Measurements from ENCODE around the gene ELMO1.
A peak's percentile ranks its signal among the peaks of the same experiment; 100 is the strongest.

Gene ELMO1

DNA sequence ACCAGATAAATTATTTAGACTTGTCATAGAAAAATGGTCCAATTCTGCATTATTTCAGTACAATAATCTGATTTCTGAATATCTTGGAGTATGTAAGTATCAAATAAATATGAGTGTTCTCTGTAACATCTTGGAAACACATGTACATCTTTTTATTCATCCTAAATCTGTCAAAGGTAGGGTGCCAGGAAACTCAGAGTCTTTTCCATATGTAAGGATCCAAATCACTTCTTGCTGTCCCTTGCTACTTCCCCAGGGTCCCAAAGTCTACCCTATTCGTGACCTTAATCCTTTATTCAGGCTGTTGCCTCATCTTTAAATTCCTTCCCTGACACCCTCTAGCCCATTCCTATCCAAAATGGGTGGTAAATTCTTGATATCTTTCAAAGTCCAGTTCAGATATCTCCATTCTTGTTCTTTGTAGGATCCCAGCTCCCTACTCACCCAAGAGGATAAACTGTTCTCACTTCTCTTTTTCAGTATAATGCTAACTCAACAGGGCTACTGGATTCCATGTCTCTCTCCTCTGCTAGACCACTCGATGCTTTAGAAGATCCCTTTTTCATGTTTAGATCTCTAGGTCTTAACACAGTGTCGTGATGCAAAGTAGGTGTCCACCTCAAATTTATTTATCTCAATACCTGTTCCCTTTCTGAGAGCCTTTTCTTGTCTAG lies 493.1 kb downstream of the ELMO1 start:
- TF ChIP-seq, protein P1, sequence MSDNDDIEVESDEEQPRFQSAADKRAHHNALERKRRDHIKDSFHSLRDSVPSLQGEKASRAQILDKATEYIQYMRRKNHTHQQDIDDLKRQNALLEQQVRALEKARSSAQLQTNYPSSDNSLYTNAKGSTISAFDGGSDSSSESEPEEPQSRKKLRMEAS (IDR thresholded peaks at IDR 0.05; ENCODE audit: low read depth, low read length): no peak
- TF ChIP-seq POLR2A (IDR thresholded peaks at IDR 0.05; ENCODE audit: extremely low read depth, insufficient read length): no peak
- TF ChIP-seq, protein P2, sequence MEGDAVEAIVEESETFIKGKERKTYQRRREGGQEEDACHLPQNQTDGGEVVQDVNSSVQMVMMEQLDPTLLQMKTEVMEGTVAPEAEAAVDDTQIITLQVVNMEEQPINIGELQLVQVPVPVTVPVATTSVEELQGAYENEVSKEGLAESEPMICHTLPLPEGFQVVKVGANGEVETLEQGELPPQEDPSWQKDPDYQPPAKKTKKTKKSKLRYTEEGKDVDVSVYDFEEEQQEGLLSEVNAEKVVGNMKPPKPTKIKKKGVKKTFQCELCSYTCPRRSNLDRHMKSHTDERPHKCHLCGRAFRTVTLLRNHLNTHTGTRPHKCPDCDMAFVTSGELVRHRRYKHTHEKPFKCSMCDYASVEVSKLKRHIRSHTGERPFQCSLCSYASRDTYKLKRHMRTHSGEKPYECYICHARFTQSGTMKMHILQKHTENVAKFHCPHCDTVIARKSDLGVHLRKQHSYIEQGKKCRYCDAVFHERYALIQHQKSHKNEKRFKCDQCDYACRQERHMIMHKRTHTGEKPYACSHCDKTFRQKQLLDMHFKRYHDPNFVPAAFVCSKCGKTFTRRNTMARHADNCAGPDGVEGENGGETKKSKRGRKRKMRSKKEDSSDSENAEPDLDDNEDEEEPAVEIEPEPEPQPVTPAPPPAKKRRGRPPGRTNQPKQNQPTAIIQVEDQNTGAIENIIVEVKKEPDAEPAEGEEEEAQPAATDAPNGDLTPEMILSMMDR (IDR thresholded peaks at IDR 0.05; ENCODE audit: low read depth, low read length): no peak
- no peak overlapping the region for H3K4me3 ChIP-seq (ENCODE audit: low read depth, low read length)
- DNase-seq (ENCODE audit: low read depth): no peak

DNA sequence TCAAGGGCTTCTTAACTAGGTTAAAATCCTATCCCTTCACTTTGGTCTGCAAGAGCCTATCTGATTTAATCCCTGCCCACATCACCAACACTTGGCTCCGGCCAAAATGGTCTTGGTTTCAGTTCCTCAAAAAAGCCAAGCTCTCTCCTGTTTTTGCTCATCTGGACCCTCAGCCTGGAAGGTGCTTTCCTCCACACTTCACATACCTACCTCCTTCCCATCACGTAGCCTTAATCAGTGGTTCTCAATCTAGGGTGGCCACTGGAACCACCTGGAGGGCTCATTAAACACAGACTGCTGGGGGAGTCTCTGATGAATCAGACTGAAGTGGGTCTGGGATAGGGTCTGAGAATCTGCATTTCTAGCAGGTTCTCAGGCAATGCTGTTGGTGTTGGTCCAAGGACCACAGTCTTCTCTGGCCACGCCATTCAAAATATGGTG lies 497.4 kb downstream of the ELMO1 start:
- TF ChIP-seq, protein P2 (IDR thresholded peaks at IDR 0.05; ENCODE audit: low read depth, low read length): no peak
- TF ChIP-seq POLR2A (IDR thresholded peaks at IDR 0.05; ENCODE audit: extremely low read depth, insufficient read length): no peak
- TF ChIP-seq, protein P1 (IDR thresholded peaks at IDR 0.05; ENCODE audit: low read depth, low read length): no peak
- no peak for TF ChIP-seq MYC (IDR thresholded peaks at IDR 0.05; ENCODE audit: low read depth, low read length)
- DNase-seq (ENCODE audit: low read depth): peak; percentile 41
- H3K4me3 ChIP-seq (ENCODE audit: low read depth, low read length): no peak overlapping the region

DNA sequence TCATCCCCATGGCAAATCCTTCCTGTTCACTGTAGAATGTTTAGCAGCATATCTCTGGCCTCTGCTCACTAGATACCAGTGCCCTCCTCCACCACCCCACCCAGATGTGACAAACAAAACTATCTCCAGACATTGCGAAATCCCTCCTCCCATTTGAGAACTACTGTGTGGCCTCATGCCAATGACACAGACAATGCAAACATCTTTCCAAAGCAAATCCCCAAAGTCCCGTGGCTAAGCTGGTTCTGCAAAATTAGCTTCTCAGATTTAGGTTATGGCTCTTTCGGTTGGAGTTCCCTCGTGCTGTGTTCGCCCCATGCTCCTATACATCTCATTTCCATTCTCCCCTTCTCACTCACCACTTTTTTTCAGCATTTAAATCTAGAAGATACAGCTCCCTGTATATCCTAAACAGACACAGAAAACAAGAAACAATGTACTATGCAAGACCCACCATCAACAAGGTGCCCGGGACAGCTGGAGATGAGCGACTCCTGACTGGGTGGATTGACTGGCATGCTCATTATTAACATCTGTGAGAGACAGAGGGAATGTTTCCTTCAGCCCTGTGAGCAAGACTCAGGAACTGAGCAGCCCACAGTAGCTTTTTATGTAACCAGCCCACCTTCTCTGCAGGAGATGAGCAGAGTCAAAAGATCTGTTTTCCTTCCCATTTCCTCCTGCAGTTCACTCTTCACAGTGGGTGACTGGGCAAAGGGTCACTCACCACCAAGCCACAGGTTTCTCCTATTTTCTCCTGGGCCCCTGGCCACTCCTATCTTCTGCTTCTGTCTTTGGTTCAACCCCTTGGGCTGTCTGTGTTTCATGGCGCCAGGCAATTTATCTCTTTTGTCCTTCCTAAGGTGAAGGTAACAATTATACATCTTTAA lies 498.7 kb downstream of the ELMO1 start:
- TF ChIP-seq, protein P2 (IDR thresholded peaks at IDR 0.05; ENCODE audit: low read depth, low read length): no peak
- TF ChIP-seq POLR2A (IDR thresholded peaks at IDR 0.05; ENCODE audit: extremely low read depth, insufficient read length): no peak
- TF ChIP-seq, protein P1 (IDR thresholded peaks at IDR 0.05; ENCODE audit: low read depth, low read length): 0 out of 2 replicates have a peak, but pooled peaks have one; percentile 30
- TF ChIP-seq MYC (IDR thresholded peaks at IDR 0.05; ENCODE audit: low read depth, low read length): no peak
- H3K4me3 ChIP-seq (ENCODE audit: low read depth, low read length): no peak overlapping the region
- peak; percentile 91 for DNase-seq (ENCODE audit: low read depth)

GRCh38 chr7:36946401-36946739 lies 502.3 kb downstream of the ELMO1 start:
- no peak for DNase-seq (ENCODE audit: low read depth)
- TF ChIP-seq, protein P1 (IDR thresholded peaks at IDR 0.05; ENCODE audit: low read depth, low read length): no peak
- TF ChIP-seq POLR2A (IDR thresholded peaks at IDR 0.05; ENCODE audit: extremely low read depth, insufficient read length) (no peak), MYC (IDR thresholded peaks at IDR 0.05; ENCODE audit: low read depth, low read length) (no peak)
- TF ChIP-seq, protein P2 (IDR thresholded peaks at IDR 0.05; ENCODE audit: low read depth, low read length): no peak
- no peak overlapping the region for H3K4me3 ChIP-seq (ENCODE audit: low read depth, low read length)

- TF ChIP-seq, protein P1 (IDR thresholded peaks at IDR 0.05; ENCODE audit: low read depth, low read length): no peak
- no peak for TF ChIP-seq MYC (IDR thresholded peaks at IDR 0.05; ENCODE audit: low read depth, low read length)
- TF ChIP-seq, protein P2 (IDR thresholded peaks at IDR 0.05; ENCODE audit: low read depth, low read length): no peak
- TF ChIP-seq POLR2A (IDR thresholded peaks at IDR 0.05; ENCODE audit: extremely low read depth, insufficient read length): no peak
- no peak for DNase-seq (ENCODE audit: low read depth)
- no peak overlapping the region for H3K4me3 ChIP-seq (ENCODE audit: low read depth, low read length)
Observed at GRCh38 chr7:36945612-36946400, 502.9 kb downstream of the ELMO1 start.

Measured in NB4 (cell line).